ENCODE data around the gene MORN5. TPM values are rescaled to one million over a fixed set of nuclear protein-coding genes. Genes with fewer than 3 reads are reported as not detected.

The MORN5 gene
- total and polyA plus RNA-seq, 2 donors (not counting 1 experiment from before 2014, with no cell fraction given), result not detected

DNA sequence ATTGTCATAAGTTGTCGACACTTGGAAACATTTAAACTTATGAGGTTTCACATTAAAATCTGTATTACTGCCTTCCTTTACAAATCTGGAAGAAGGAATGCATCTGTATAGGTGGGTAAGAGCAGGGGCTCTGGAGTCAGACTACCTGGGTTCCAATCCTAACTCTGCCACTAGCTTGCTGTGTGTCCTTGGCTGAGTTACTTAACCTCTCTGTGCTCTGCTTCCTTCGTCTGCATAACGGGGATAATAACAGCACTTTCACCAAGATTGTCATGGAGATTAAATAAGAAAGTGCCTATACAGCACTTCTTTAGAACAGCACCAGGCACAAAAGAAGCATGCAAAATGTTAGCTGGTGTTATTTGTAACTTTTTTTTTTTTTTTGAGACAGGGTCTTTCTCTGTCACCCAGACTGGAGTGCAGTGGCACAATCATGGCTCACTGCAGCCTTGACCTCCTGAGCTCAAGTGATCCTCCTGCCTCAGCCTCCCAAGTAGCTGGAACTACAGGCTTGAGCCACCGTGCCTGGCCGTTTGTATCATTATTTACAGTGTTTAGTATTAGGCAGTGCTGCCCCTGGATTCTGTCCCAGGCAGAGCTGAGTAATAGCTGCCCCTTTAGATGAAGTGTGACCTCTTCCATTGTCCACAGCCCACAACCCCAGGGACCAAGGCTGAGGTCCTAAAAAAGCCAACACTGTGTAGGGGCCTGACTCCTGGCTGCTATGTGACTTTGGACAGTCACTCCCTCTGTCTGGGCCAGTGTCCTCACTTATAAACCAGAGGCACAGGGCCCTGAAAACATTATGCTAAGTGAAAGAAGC, 41.2 kb upstream of the MORN5 start:
- H3K9me3 Mint-ChIP-seq (ENCODE audit: insufficient read depth), result no peaks in the 10 kb centered on the region
- Histone ChIP-seq H3K4me1 (ENCODE audit: control insufficient read depth in 2 of 2, insufficient read depth in 2 of 2, low read length in 2 of 2) (peaks cover 0 to 7% of the 10 kb centered on the region in 2 donors), H3K27ac (ENCODE audit: low read length in 2 of 2) (no peak overlapping the region), H3K9me3 (ENCODE audit: control extremely low read depth in 1 of 3, control insufficient read depth in 2 of 3, insufficient read depth in 1 of 3, low read length in 2 of 3) (peaks cover 0 to 18% (median 0%) of the 10 kb centered on the region in 3 donors), H2AFZ (ENCODE audit: insufficient read depth, low read depth, low read length, poor library complexity, severe bottlenecking) (no peak overlapping the region), H3K27me3 (replicated peaks in 1 of 4; ENCODE audit: control extremely low read depth in 1 of 4, control insufficient read depth in 3 of 4, insufficient read depth in 4 of 4, low read length in 3 of 4) (peaks cover 0 to 6% (median 0%) of the 10 kb centered on the region in 4 experiments), H3K9ac (ENCODE audit: low read length) (no peak overlapping the region), H3K4me2 (replicated peaks; ENCODE audit: low read depth, low read length, poor library complexity, severe bottlenecking) (no peak overlapping the region), H4K20me1 (ENCODE audit: control insufficient read depth, insufficient read depth, low read length, poor library complexity, severe bottlenecking) (no peaks in the 10 kb centered on the region), H3K36me3 (replicated peaks in 1 of 2; ENCODE audit: control extremely low read depth in 1 of 2, control insufficient read depth in 1 of 2, extremely low read depth in 1 of 2, insufficient read depth in 2 of 2, low read length in 1 of 2) (no peaks in the 10 kb centered on the region), H3K4me3 (ENCODE audit: control extremely low read depth in 1 of 5, extremely low read depth in 1 of 5, insufficient read depth in 1 of 5, low read depth in 2 of 5, low read length in 4 of 5) (no peak overlapping the region), H3K79me2 (ENCODE audit: control insufficient read depth, insufficient read depth, low read length) (no peaks in the 10 kb centered on the region)
- CTCF ChIA-PET, result interaction anchor here (1.3 to 15.1 kb wide), 3 partner anchors 20 to 228 kb away, joined by 7 to 323 read pairs (median 115); no protein-coding TSS in a partner anchor
- DNase-seq (no peak), ATAC-seq (ENCODE audit: low read depth) (no peak)
- H3K27me3 Mint-ChIP-seq, result peaks cover 16% of the 10 kb centered on the region
- WGBS (ENCODE audit: insufficient coverage), result 100% methylated on average over 2 of the region's 5 CpGs
- intact Hi-C loops (cut with micrococcal nuclease), result no loop called here
- TF ChIP-seq, protein P1, sequence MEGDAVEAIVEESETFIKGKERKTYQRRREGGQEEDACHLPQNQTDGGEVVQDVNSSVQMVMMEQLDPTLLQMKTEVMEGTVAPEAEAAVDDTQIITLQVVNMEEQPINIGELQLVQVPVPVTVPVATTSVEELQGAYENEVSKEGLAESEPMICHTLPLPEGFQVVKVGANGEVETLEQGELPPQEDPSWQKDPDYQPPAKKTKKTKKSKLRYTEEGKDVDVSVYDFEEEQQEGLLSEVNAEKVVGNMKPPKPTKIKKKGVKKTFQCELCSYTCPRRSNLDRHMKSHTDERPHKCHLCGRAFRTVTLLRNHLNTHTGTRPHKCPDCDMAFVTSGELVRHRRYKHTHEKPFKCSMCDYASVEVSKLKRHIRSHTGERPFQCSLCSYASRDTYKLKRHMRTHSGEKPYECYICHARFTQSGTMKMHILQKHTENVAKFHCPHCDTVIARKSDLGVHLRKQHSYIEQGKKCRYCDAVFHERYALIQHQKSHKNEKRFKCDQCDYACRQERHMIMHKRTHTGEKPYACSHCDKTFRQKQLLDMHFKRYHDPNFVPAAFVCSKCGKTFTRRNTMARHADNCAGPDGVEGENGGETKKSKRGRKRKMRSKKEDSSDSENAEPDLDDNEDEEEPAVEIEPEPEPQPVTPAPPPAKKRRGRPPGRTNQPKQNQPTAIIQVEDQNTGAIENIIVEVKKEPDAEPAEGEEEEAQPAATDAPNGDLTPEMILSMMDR (IDR thresholded peaks at IDR 0.05), result no peak
- TF ChIP-seq EZH2 (IDR thresholded peaks at IDR 0.05; ENCODE audit: borderline replicate concordance, insufficient read depth, low read depth, low read length, poor library complexity, severe bottlenecking), result no peak
- H3K4me3 Mint-ChIP-seq, result no peak overlapping the region
- POLR2A ChIA-PET, result no interaction called here
- H3K4me1 Mint-ChIP-seq, result peaks cover 1% of the 10 kb centered on the region
- no peak overlapping the region for H3K27ac Mint-ChIP-seq

DNA sequence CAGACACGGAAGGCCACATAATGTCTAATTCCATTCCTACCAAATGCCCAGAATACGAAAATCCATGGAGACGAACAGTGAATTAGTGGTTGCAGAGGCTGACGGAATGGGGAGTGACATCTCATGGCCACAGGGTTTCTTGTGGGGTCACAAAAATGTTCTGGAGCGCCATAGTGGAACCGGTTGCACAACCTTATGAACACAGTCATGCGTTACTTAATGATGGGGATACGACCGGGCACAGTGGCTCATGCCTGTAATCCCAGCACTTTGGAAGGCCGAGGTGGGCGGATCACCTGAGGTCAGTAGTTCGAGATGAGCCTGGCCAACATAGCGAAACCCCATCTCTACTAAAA, 40.6 kb upstream of the MORN5 start:
- H3K9me3 Mint-ChIP-seq (ENCODE audit: insufficient read depth), result no peaks in the 10 kb centered on the region
- ChIA-PET POLR2A (no interaction called here), CTCF (interaction anchor here (7.9 to 15.1 kb wide), 2 partner anchors 22 to 228 kb away, joined by 115 to 323 read pairs; no protein-coding TSS in a partner anchor)
- Histone ChIP-seq H3K27me3 (replicated peaks in 1 of 4; ENCODE audit: control extremely low read depth in 1 of 4, control insufficient read depth in 3 of 4, insufficient read depth in 4 of 4, low read length in 3 of 4) (peaks cover 0 to 6% (median 0%) of the 10 kb centered on the region in 4 experiments), H3K27ac (ENCODE audit: low read length in 2 of 2) (no peak overlapping the region), H3K9me3 (ENCODE audit: control extremely low read depth in 1 of 3, control insufficient read depth in 2 of 3, insufficient read depth in 1 of 3, low read length in 2 of 3) (peaks cover 0 to 18% (median 0%) of the 10 kb centered on the region in 3 donors), H4K20me1 (ENCODE audit: control insufficient read depth, insufficient read depth, low read length, poor library complexity, severe bottlenecking) (no peaks in the 10 kb centered on the region), H2AFZ (ENCODE audit: insufficient read depth, low read depth, low read length, poor library complexity, severe bottlenecking) (no peak overlapping the region), H3K36me3 (replicated peaks in 1 of 2; ENCODE audit: control extremely low read depth in 1 of 2, control insufficient read depth in 1 of 2, extremely low read depth in 1 of 2, insufficient read depth in 2 of 2, low read length in 1 of 2) (no peaks in the 10 kb centered on the region), H3K4me2 (replicated peaks; ENCODE audit: low read depth, low read length, poor library complexity, severe bottlenecking) (no peak overlapping the region), H3K4me3 (ENCODE audit: control extremely low read depth in 1 of 5, extremely low read depth in 1 of 5, insufficient read depth in 1 of 5, low read depth in 2 of 5, low read length in 4 of 5) (no peak overlapping the region), H3K9ac (ENCODE audit: low read length) (no peak overlapping the region), H3K4me1 (ENCODE audit: control insufficient read depth in 2 of 2, insufficient read depth in 2 of 2, low read length in 2 of 2) (peaks cover 0 to 7% of the 10 kb centered on the region in 2 donors), H3K79me2 (ENCODE audit: control insufficient read depth, insufficient read depth, low read length) (no peaks in the 10 kb centered on the region)
- H3K27me3 Mint-ChIP-seq, result peaks cover 18% of the 10 kb centered on the region
- peaks cover 1% of the 10 kb centered on the region for H3K4me1 Mint-ChIP-seq
- intact Hi-C loops (cut with micrococcal nuclease), result no loop called here
- H3K27ac Mint-ChIP-seq, result no peak overlapping the region
- H3K4me3 Mint-ChIP-seq, result no peak overlapping the region
- TF ChIP-seq, protein P1 (IDR thresholded peaks at IDR 0.05), result no peak
- 97% methylated on average over 8 of the region's 13 CpGs for WGBS (ENCODE audit: insufficient coverage)
- DNase-seq, result no peak
- no peak for ATAC-seq (ENCODE audit: low read depth)
